Measurements from ENCODE around the gene SLC35B3.

GRCh38 chr6:8420031-8420588 is 15.2 kb downstream of the SLC35B3 start:
- TF ChIP-seq EP300 (IDR thresholded peaks at IDR 0.05) = no peak
- TF ChIP-seq, protein P1, sequence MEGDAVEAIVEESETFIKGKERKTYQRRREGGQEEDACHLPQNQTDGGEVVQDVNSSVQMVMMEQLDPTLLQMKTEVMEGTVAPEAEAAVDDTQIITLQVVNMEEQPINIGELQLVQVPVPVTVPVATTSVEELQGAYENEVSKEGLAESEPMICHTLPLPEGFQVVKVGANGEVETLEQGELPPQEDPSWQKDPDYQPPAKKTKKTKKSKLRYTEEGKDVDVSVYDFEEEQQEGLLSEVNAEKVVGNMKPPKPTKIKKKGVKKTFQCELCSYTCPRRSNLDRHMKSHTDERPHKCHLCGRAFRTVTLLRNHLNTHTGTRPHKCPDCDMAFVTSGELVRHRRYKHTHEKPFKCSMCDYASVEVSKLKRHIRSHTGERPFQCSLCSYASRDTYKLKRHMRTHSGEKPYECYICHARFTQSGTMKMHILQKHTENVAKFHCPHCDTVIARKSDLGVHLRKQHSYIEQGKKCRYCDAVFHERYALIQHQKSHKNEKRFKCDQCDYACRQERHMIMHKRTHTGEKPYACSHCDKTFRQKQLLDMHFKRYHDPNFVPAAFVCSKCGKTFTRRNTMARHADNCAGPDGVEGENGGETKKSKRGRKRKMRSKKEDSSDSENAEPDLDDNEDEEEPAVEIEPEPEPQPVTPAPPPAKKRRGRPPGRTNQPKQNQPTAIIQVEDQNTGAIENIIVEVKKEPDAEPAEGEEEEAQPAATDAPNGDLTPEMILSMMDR (IDR thresholded peaks at IDR 0.05) = no peak
- no peak for TF ChIP-seq POLR2A (IDR thresholded peaks at IDR 0.05)
- TF ChIP-seq POLR2AphosphoS5 (IDR thresholded peaks at IDR 0.05) = no peak
